Activated B cell treated with CpG ODN at 0.5 μM for 24 hours (primary cell): ENCODE data around the gene RPL38. TPM values are rescaled to one million over a fixed set of nuclear protein-coding genes. Genes with fewer than 3 reads are reported as not detected.

ENCODE experiments used
- ATAC-seq: fragments of 200-7000 bp; cut with Tn5 transposase; one replicate; pipeline ENCODE4 v1.10.0; 2021; ENCODE audit warnings: low read depth, mild to moderate bottlenecking, moderate library complexity
- CTCF ChIA-PET: fragments of 350-600 bp; sonication (Branson Sonifier 250); formaldehyde crosslinking; loops from one replicate; lab custom pipeline; 2021; ENCODE audit warnings: antibody characterized with exemption; lab: Charles Lee
- POLR2A ChIA-PET: fragments of 350-600 bp; sonication (Branson Sonifier 250); formaldehyde crosslinking; loops from one replicate; lab custom pipeline; 2021; ENCODE audit warnings: antibody characterized with exemption; lab: Charles Lee
- DNase-seq: peaks from one replicate; pipeline ENCODE4 v3.0.0; 2022
- H3K27ac Mint-ChIP-seq: one replicate; pipeline ENCODE4 v1.8.0; 2020; ENCODE audit warnings: mixed read lengths
- H3K27me3 Mint-ChIP-seq: one replicate; pipeline ENCODE4 v1.8.0; 2021; ENCODE audit warnings: mixed read lengths
- H3K36me3 Mint-ChIP-seq: one replicate; pipeline ENCODE4 v1.8.0; 2021; ENCODE audit warnings: low read depth, mixed read lengths
- H3K4me1 Mint-ChIP-seq: one replicate; pipeline ENCODE4 v1.8.0; 2021; ENCODE audit warnings: mixed read lengths
- H3K4me3 Mint-ChIP-seq: one replicate; pipeline ENCODE4 v1.8.0; 2020; ENCODE audit warnings: mild to moderate bottlenecking, mixed read lengths
- H3K9me3 Mint-ChIP-seq: one replicate; pipeline ENCODE4 v1.8.0; 2020; ENCODE audit warnings: mixed read lengths
- CTCF ChIP-seq: fragments of 200-600 bp; IDR thresholded peaks from one replicate; pipeline ENCODE4 v1.8.0; 2022; ENCODE audit warnings: antibody characterized with exemption, mild to moderate bottlenecking
- intact Hi-C: fragments of 100-400 bp; cut with micrococcal nuclease; formaldehyde crosslinking; loops from one replicate; pipeline ENCODE4 v1.15.1; 2024
- total RNA-seq: library from RNA; stranded (reverse); gene quantifications from 2 replicates; pipeline ENCODE4 v1.2.3, GENCODE V29; 2022

RPL38 gene
- total RNA-seq, 1 donor from 2014 or later = 1,330 TPM

DNA sequence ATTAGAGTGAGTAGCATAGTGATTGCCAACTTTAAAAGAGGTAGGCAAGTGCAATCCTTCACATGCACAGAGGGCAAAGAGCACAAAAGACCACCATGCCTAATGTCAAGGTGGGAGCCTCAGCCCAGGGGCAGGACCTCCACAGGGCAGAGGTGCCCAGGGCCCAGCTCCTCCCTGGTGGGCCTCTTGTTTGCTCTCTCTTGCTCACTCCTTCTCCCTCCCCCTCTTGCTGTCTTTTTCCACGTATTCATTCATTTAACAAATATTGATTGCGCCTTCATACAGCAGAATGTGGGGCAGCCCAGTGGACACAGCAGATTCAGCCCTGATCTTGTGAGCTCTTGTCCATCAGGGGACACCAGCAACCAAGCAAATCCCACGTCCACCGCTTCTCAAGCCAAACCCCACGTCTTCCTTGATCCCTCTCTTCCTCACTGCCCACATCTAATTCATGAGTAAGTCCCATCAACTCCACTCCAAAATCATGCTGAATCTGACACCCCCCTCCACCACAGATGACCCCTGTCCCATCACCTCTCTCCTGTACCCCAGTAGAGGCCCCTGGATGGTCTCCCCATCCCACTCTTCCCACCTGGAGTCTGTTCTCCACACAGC is 44.1 kb upstream of the RPL38 start:
- Mint-ChIP-seq H3K27ac (no peak overlapping the region), H3K9me3 (no peaks in the 10 kb centered on the region), H3K36me3 (no peaks in the 10 kb centered on the region), H3K4me1 (no peaks in the 10 kb centered on the region), H3K27me3 (peaks cover 14% of the 10 kb centered on the region), H3K4me3 (no peak overlapping the region)
- intact Hi-C loops = no loop called here
- CTCF ChIA-PET = no interaction called here
- no peak for TF ChIP-seq CTCF
- POLR2A ChIA-PET = no interaction called here
- DNase-seq = no peak
- no peak for ATAC-seq

DNA sequence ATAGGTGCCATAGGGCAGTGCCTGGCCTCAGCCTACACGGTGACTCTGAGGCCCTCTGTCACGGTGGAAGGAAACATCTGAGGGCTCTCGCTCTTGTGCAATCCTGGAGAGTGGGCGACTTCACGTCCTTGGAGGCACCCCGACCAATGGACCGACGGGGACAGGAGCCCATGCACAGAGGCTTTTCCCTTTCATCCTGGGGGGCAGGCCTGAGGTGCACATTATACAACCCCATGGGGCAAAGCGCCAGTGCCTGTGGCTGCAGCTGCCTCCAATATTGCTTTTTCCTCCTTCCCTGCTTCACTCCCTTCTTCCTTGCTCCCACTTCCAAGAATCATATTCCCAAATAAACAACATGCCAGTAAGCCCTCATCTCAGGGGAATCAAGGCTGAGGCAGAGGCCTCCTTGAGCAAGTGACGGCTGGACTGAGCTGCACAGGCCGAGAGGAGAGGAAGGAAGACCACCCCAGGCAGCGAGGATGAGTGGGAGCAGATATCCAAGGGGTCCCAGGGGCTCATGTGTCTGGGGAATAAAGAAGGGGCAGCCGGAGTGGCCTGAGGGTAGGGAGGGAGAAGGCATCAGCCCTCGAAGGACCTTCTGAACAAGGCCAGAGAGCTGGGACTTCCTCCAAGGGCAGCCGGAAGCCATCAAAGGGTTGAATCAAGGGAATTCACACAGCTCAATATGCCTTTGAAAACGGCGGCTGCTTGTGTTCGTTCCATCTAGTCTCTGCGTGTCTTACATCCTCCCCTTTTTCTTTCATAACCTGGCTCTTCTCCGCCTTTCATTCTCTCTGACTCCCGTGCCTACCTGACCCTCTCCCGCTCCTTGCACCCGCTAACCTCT is 42.6 kb upstream of the RPL38 start:
- ATAC-seq = no peak
- CTCF ChIA-PET = no interaction called here
- no peak for TF ChIP-seq CTCF

DNA sequence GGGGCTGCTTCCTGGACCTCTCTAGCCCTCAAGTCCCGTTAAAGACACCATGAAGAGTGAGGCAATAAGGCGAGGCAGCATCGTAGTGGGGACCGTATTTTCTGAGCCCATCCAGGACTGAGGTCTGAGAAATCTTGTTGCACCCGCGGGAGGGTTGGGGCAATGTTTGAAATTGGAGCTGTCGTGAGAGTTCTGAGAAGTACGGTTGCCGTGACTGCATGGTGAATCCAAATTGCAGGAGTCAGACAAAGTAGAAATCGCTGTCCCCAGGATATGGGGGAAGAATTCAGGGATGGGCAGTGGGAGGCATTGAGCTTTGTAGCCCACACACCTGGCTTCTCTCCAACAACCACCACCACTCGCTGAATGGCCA is 42.0 kb upstream of the RPL38 start:
- no peak for DNase-seq
- TF ChIP-seq CTCF = no peak

More for the DNA sequence above, 42.6 kb upstream of the RPL38 start:
- DNase-seq = no peak
- Mint-ChIP-seq H3K27me3 (peaks cover 11% of the 10 kb centered on the region), H3K36me3 (no peaks in the 10 kb centered on the region), H3K4me3 (no peak overlapping the region), H3K4me1 (peaks cover 2% of the 10 kb centered on the region), H3K9me3 (no peaks in the 10 kb centered on the region), H3K27ac (no peak overlapping the region)
- intact Hi-C loops = no loop called here
- POLR2A ChIA-PET = no interaction called here

DNA sequence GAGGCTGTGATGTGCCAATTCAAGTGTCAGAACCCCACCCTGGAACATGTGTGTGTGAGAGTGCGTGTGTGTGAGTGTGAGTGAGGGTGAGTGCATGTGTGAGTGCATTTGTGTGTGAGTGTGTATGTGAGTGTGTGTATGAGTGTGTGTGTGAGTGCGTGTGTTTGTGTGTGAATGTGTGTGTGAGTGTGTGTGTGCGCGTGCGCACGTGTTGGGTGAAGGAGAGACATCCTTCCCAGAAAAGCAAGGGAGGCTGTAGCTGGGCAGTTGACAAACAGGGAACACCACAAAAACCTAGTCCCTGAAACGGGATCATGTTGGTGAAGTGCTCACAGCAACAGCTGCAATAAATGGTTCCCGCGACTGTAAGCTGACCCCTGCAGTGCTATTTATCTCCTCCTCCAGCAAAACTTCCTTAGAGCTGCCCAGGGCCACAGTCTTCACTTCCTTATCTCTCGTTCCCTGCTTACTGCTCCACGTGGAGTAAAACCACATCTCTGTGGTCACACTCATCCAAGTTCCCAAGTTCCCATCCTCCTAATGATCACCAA is 40.1 kb upstream of the RPL38 start:
- TF ChIP-seq CTCF = no peak
- no peaks in the 10 kb centered on the region for H3K36me3 Mint-ChIP-seq
- CTCF ChIA-PET = no interaction called here
- peaks cover 23% of the 10 kb centered on the region for H3K27me3 Mint-ChIP-seq
- POLR2A ChIA-PET = no interaction called here
- no peak overlapping the region for H3K4me3 Mint-ChIP-seq
- no peaks in the 10 kb centered on the region for H3K9me3 Mint-ChIP-seq
- H3K4me1 Mint-ChIP-seq = peaks cover 4% of the 10 kb centered on the region
- DNase-seq (no peak), ATAC-seq (no peak)
- no peak overlapping the region for H3K27ac Mint-ChIP-seq
- intact Hi-C loops = no loop called here

More for the DNA sequence above, 42.0 kb upstream of the RPL38 start:
- CTCF ChIA-PET = no interaction called here
- POLR2A ChIA-PET = no interaction called here
- Mint-ChIP-seq H3K36me3 (no peaks in the 10 kb centered on the region), H3K4me3 (no peak overlapping the region), H3K27ac (no peak overlapping the region), H3K4me1 (peaks cover 4% of the 10 kb centered on the region), H3K27me3 (peaks cover 12% of the 10 kb centered on the region), H3K9me3 (no peaks in the 10 kb centered on the region)
- no peak for ATAC-seq
- intact Hi-C loops = no loop called here

DNA sequence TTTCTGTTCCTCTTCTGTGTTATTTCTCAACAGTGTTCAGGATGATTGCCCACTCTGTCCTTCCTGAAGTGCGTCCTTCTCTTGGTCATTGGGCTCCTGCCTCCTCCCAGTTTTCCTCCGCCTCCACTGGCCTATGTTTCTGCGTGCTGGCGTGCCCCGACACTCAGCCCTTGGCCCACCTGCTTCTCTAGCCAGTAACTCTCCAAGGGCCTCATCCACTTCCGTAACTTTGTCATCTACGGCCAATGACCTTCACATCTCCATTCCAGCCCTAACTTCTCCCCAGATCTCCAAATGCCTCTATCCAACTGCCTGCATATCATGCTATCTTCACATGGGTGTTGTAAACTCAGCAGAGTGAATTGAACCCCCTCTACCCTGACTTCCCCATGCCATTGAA is 39.6 kb upstream of the RPL38 start:
- DNase-seq = no peak
- H3K36me3 Mint-ChIP-seq = no peaks in the 10 kb centered on the region
- intact Hi-C loops = no loop called here
- TF ChIP-seq CTCF = no peak
- ATAC-seq = no peak
- H3K4me3 Mint-ChIP-seq = no peak overlapping the region
- H3K27ac Mint-ChIP-seq = no peak overlapping the region
- ChIA-PET POLR2A (no interaction called here), CTCF (no interaction called here)
- no peaks in the 10 kb centered on the region for H3K9me3 Mint-ChIP-seq
- H3K27me3 Mint-ChIP-seq = peaks cover 23% of the 10 kb centered on the region
- H3K4me1 Mint-ChIP-seq = peaks cover 4% of the 10 kb centered on the region
